ENCODE data around the gene PRLHR. TPM values are rescaled to one million over a fixed set of nuclear protein-coding genes. Genes with fewer than 3 reads are reported as not detected.

The PRLHR gene
- total and polyA plus RNA-seq, 2 donors: 0.16 to 0.48 TPM

Other genes with a start within 250 kb of the PRLHR start
- 60.3 TPM for gene CACUL1, start 159.3 kb upstream of the PRLHR start, total RNA-seq
- 11.0 TPM for gene CACUL1, start 159.3 kb upstream of the PRLHR start, polyA plus RNA-seq

Measured in urinary bladder (tissue), 2 donors.